Measurements from ENCODE around the gene CCDC149.

The CCDC149 gene

DNA sequence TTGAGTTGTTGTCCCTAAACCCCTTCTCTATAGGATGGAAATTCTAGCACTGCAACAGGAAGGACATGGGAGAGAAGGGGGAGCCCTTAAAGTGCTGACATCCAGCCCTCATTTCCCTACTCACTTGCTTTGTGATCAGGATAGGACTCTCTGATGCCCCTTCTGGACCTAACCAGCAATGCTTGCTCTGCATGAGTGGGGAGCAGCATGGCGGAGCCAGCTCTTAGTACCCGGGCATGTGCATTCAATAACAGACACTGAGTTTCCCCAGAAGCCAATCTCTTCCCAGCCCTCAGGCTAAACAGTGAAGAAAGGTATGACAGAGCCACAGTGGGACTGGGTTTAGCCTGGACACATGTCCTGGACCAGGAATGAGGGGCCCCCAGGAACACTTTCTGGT lies 103.5 kb downstream of the CCDC149 start:
- Histone ChIP-seq H3K4me1 (ENCODE audit: control insufficient read depth in 1 of 2, insufficient read depth in 2 of 2, low read length in 2 of 2) (no peaks in the 10 kb centered on the region), H3K27me3 (ENCODE audit: insufficient read depth, low read length) (no peaks in the 10 kb centered on the region), H3K4me3 (ENCODE audit: low read depth, low read length) (no peak overlapping the region), H4K8ac (ENCODE audit: low read depth, low read length) (no peak overlapping the region), H3K36me3 (ENCODE audit: control insufficient read depth in 1 of 2, insufficient read depth in 2 of 2, low read length in 2 of 2) (no peaks in the 10 kb centered on the region), H3K27ac (ENCODE audit: low read depth, low read length) (no peak overlapping the region), H2BK5ac (ENCODE audit: low read depth, low read length, poor library complexity) (no peak overlapping the region), H2AFZ (ENCODE audit: insufficient read depth, low read length, poor library complexity) (no peak overlapping the region), H3K4ac (ENCODE audit: low read depth, low read length) (no peak overlapping the region), H3K79me2 (ENCODE audit: control insufficient read depth, insufficient read depth, low read length, poor library complexity) (no peaks in the 10 kb centered on the region), H3K14ac (ENCODE audit: low read length) (no peak overlapping the region), H4K12ac (ENCODE audit: low read depth, low read length) (no peak overlapping the region), H4K91ac (ENCODE audit: low read depth, low read length) (no peak overlapping the region), H3K9ac (ENCODE audit: low read length) (no peak overlapping the region), H3K23ac (ENCODE audit: low read length) (no peak overlapping the region), H3K4me2 (ENCODE audit: low read length) (no peak overlapping the region), H2AK5ac (ENCODE audit: low read length) (no peak overlapping the region), H3K79me1 (ENCODE audit: low read length) (no peaks in the 10 kb centered on the region), H2BK12ac (ENCODE audit: low read length) (no peak overlapping the region), H3K9me3 (ENCODE audit: insufficient read depth, low read depth, low read length) (no peaks in the 10 kb centered on the region), H3K18ac (ENCODE audit: low read length) (no peak overlapping the region), H2BK120ac (ENCODE audit: insufficient read depth, low read length, poor library complexity) (no peak overlapping the region)
- no CpG with 5 or more reads among the region's 2 CpGs for WGBS (ENCODE audit: extremely low coverage, insufficient coverage, insufficient read length)
- no peak for DNase-seq

DNA sequence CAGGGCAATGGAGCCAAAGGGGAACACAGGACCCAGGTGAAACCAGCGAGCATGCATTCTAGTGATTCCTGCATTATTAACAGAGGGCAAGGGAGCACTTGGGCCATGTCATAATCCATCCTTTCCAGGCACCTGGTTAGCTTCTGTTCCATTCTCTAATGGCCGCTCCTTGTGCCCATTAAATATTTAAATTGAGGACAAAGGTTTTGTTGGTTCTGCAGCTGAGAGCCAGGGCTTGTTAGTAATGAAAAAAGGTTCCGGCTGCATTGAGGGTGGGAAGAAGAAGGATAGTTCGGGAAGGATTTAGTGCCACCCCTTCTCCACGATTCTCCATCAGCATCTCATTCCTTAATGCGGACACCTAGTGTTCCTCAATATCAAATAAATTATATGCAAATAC lies 103.9 kb downstream of the CCDC149 start:
- no peak for DNase-seq
- no peak overlapping the region for H3K23ac ChIP-seq (ENCODE audit: low read length)
- H3K36me3 ChIP-seq (ENCODE audit: control insufficient read depth in 1 of 2, insufficient read depth in 2 of 2, low read length in 2 of 2): no peaks in the 10 kb centered on the region
- no peaks in the 10 kb centered on the region for H3K79me1 ChIP-seq (ENCODE audit: low read length)
- H3K4me3 ChIP-seq (ENCODE audit: low read depth, low read length): no peak overlapping the region
- no peak overlapping the region for H2AFZ ChIP-seq (ENCODE audit: insufficient read depth, low read length, poor library complexity)
- H3K27ac ChIP-seq (ENCODE audit: low read depth, low read length): no peak overlapping the region
- no peak overlapping the region for H2AK5ac ChIP-seq (ENCODE audit: low read length)
- no peak overlapping the region for H3K4ac ChIP-seq (ENCODE audit: low read depth, low read length)
- H4K91ac ChIP-seq (ENCODE audit: low read depth, low read length): no peak overlapping the region
- H3K9ac ChIP-seq (ENCODE audit: low read length): no peak overlapping the region
- H3K4me1 ChIP-seq (ENCODE audit: control insufficient read depth in 1 of 2, insufficient read depth in 2 of 2, low read length in 2 of 2): no peaks in the 10 kb centered on the region
- no peak overlapping the region for H4K12ac ChIP-seq (ENCODE audit: low read depth, low read length)
- WGBS (ENCODE audit: extremely low coverage, insufficient coverage, insufficient read length): no CpG with 5 or more reads among the region's 6 CpGs
- H4K8ac ChIP-seq (ENCODE audit: low read depth, low read length): no peak overlapping the region
- H2BK120ac ChIP-seq (ENCODE audit: insufficient read depth, low read length, poor library complexity): no peak overlapping the region
- H3K9me3 ChIP-seq (ENCODE audit: insufficient read depth, low read depth, low read length): no peaks in the 10 kb centered on the region
- no peak overlapping the region for H2BK5ac ChIP-seq (ENCODE audit: low read depth, low read length, poor library complexity)
- H3K79me2 ChIP-seq (ENCODE audit: control insufficient read depth, insufficient read depth, low read length, poor library complexity): no peaks in the 10 kb centered on the region
- H3K27me3 ChIP-seq (ENCODE audit: insufficient read depth, low read length): no peaks in the 10 kb centered on the region
- H3K18ac ChIP-seq (ENCODE audit: low read length): no peak overlapping the region
- H2BK12ac ChIP-seq (ENCODE audit: low read length): no peak overlapping the region
- no peak overlapping the region for H3K4me2 ChIP-seq (ENCODE audit: low read length)
- no peak overlapping the region for H3K14ac ChIP-seq (ENCODE audit: low read length)

DNA sequence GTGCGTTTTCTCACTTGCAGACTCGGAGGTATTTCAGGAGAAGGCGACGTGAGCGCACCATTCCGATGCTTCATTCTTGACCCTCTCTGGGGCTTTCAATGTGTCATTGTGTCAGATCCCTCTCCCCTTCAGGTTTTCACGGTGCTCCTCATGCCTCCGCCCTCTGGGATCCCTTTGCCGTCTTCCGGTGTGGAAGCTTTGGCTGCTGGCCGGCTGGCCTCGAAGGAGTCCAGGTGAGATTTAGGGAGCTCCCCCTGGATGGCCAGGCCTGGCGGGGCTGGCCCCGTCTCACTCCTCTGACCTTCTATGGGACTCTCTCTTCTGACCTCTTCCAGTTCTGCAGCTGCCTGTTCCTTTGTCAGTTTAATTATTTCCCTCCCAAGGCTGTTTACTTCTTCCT lies 104.6 kb downstream of the CCDC149 start:
- Histone ChIP-seq H4K91ac (ENCODE audit: low read depth, low read length) (no peak overlapping the region), H3K79me1 (ENCODE audit: low read length) (no peaks in the 10 kb centered on the region), H2BK5ac (ENCODE audit: low read depth, low read length, poor library complexity) (no peak overlapping the region), H3K4me1 (ENCODE audit: control insufficient read depth in 1 of 2, insufficient read depth in 2 of 2, low read length in 2 of 2) (no peaks in the 10 kb centered on the region), H3K27me3 (ENCODE audit: insufficient read depth, low read length) (no peaks in the 10 kb centered on the region), H4K8ac (ENCODE audit: low read depth, low read length) (no peak overlapping the region), H3K4ac (ENCODE audit: low read depth, low read length) (no peak overlapping the region), H3K23ac (ENCODE audit: low read length) (no peak overlapping the region), H2BK12ac (ENCODE audit: low read length) (no peak overlapping the region), H3K9ac (ENCODE audit: low read length) (no peak overlapping the region), H2AFZ (ENCODE audit: insufficient read depth, low read length, poor library complexity) (no peak overlapping the region), H3K9me3 (ENCODE audit: insufficient read depth, low read depth, low read length) (no peaks in the 10 kb centered on the region), H2BK120ac (ENCODE audit: insufficient read depth, low read length, poor library complexity) (no peak overlapping the region), H3K27ac (ENCODE audit: low read depth, low read length) (no peak overlapping the region), H3K18ac (ENCODE audit: low read length) (no peak overlapping the region), H4K12ac (ENCODE audit: low read depth, low read length) (no peak overlapping the region), H3K4me3 (ENCODE audit: low read depth, low read length) (no peak overlapping the region), H3K4me2 (ENCODE audit: low read length) (no peak overlapping the region), H3K36me3 (ENCODE audit: control insufficient read depth in 1 of 2, insufficient read depth in 2 of 2, low read length in 2 of 2) (no peaks in the 10 kb centered on the region), H3K14ac (ENCODE audit: low read length) (no peak overlapping the region), H2AK5ac (ENCODE audit: low read length) (no peak overlapping the region), H3K79me2 (ENCODE audit: control insufficient read depth, insufficient read depth, low read length, poor library complexity) (no peaks in the 10 kb centered on the region)
- no CpG with 5 or more reads among the region's 14 CpGs for WGBS (ENCODE audit: extremely low coverage, insufficient coverage, insufficient read length)
- no peak for DNase-seq

DNA sequence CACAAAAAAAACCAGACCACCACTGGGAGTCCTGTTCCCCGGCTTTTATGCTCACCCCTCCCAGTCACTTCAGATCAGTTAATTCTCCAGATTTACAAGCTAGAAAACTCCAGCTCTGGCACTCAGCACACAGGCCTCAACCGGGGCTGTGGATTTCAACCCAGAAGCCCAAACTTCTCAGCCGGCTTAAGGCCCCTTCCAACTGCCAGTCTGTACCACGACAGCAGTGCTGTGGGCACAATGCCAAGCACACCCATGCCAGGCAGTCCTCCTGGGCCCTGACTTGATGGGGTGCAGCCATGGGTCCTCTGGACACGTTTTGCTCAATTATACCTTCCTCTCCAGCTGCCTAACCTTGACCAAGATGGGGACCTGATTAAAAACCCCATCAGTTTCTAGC lies 105.2 kb downstream of the CCDC149 start:
- H2BK5ac ChIP-seq (ENCODE audit: low read depth, low read length, poor library complexity): no peak overlapping the region
- H3K14ac ChIP-seq (ENCODE audit: low read length): no peak overlapping the region
- no peak overlapping the region for H2AK5ac ChIP-seq (ENCODE audit: low read length)
- H3K36me3 ChIP-seq (ENCODE audit: control insufficient read depth in 1 of 2, insufficient read depth in 2 of 2, low read length in 2 of 2): no peaks in the 10 kb centered on the region
- no peak overlapping the region for H2BK120ac ChIP-seq (ENCODE audit: insufficient read depth, low read length, poor library complexity)
- H3K4ac ChIP-seq (ENCODE audit: low read depth, low read length): no peak overlapping the region
- no peaks in the 10 kb centered on the region for H3K79me2 ChIP-seq (ENCODE audit: control insufficient read depth, insufficient read depth, low read length, poor library complexity)
- no peak for DNase-seq
- H3K9me3 ChIP-seq (ENCODE audit: insufficient read depth, low read depth, low read length): no peaks in the 10 kb centered on the region
- no peak overlapping the region for H4K91ac ChIP-seq (ENCODE audit: low read depth, low read length)
- no peak overlapping the region for H3K18ac ChIP-seq (ENCODE audit: low read length)
- H3K4me2 ChIP-seq (ENCODE audit: low read length): no peak overlapping the region
- no peaks in the 10 kb centered on the region for H3K27me3 ChIP-seq (ENCODE audit: insufficient read depth, low read length)
- no peaks in the 10 kb centered on the region for H3K4me1 ChIP-seq (ENCODE audit: control insufficient read depth in 1 of 2, insufficient read depth in 2 of 2, low read length in 2 of 2)
- no peak overlapping the region for H2BK12ac ChIP-seq (ENCODE audit: low read length)
- no peak overlapping the region for H2AFZ ChIP-seq (ENCODE audit: insufficient read depth, low read length, poor library complexity)
- WGBS (ENCODE audit: extremely low coverage, insufficient coverage, insufficient read length): no CpG with 5 or more reads among the region's 5 CpGs
- no peak overlapping the region for H4K12ac ChIP-seq (ENCODE audit: low read depth, low read length)
- peak overlapping the region; percentile 28 for H3K4me3 ChIP-seq (ENCODE audit: low read depth, low read length)
- H4K8ac ChIP-seq (ENCODE audit: low read depth, low read length): no peak overlapping the region
- H3K79me1 ChIP-seq (ENCODE audit: low read length): no peaks in the 10 kb centered on the region
- no peak overlapping the region for H3K23ac ChIP-seq (ENCODE audit: low read length)
- H3K27ac ChIP-seq (ENCODE audit: low read depth, low read length): no peak overlapping the region
- no peak overlapping the region for H3K9ac ChIP-seq (ENCODE audit: low read length)
